ENCODE measurements around the gene CRYBG1. TPM values are rescaled to one million over a fixed set of nuclear protein-coding genes. Genes with fewer than 3 reads are reported as not detected.

Gene CRYBG1
- total RNA-seq, 1 donor from 2014 or later: 27.9 TPM

DNA sequence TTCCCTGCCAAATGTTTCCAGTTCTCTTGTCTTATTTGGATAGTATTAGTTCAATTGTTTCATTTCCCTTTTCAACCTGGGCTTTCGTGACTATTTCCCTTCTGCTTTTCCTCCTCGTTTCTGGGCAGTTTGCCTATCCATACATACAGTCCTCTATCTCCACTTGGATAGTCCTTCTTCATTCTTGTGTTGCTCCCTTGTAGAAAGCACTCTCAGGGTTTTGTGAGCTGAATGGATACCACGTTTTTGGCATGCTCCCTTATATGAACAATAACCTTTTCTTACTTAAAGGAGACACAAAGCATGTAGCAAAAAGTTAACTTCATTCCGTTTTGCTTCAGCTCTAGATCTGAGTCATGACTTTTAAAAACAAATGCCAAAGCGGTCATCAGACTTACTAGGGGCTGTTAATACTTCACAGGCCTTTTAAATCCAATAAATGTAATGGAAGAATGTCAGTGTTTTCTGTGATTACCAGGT lies 16.6 kb downstream of the CRYBG1 start:
- no peaks in the 10 kb centered on the region for H3K27me3 ChIP-seq (ENCODE audit: low read depth)
- DNase-seq (no peak), ATAC-seq (no peak)
- H3K4me3 ChIP-seq: no peak overlapping the region
- H3K36me3 ChIP-seq: no peaks in the 10 kb centered on the region
- H3K9me3 ChIP-seq: no peaks in the 10 kb centered on the region
- intact Hi-C loops (cut with DNase I): no loop called here
- no peak overlapping the region for H3K27ac ChIP-seq
- TF ChIP-seq, protein P1, sequence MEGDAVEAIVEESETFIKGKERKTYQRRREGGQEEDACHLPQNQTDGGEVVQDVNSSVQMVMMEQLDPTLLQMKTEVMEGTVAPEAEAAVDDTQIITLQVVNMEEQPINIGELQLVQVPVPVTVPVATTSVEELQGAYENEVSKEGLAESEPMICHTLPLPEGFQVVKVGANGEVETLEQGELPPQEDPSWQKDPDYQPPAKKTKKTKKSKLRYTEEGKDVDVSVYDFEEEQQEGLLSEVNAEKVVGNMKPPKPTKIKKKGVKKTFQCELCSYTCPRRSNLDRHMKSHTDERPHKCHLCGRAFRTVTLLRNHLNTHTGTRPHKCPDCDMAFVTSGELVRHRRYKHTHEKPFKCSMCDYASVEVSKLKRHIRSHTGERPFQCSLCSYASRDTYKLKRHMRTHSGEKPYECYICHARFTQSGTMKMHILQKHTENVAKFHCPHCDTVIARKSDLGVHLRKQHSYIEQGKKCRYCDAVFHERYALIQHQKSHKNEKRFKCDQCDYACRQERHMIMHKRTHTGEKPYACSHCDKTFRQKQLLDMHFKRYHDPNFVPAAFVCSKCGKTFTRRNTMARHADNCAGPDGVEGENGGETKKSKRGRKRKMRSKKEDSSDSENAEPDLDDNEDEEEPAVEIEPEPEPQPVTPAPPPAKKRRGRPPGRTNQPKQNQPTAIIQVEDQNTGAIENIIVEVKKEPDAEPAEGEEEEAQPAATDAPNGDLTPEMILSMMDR (IDR thresholded peaks at IDR 0.05): no peak
- H3K4me1 ChIP-seq: no peaks in the 10 kb centered on the region

DNA sequence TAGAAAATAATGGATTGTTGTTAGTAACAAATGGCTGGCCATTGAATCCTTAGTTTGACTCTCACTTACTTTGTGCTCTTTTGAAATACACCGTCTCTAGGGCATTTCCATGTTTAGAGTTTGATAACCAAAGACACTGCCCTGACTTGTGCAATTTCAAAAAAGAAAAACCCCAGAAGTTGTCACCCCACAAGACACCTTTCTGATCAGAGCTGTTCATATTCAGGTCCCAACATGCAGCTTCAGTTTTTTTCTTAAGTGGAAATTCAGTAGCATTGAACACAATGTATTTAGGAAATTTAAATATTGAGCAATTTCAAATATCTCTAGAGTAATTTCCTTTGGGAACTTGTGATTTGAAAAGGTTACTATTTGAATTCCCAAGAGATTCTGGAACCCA lies 19.4 kb downstream of the CRYBG1 start:
- H3K36me3 ChIP-seq: no peaks in the 10 kb centered on the region
- DNase-seq (no peak), ATAC-seq (no peak)
- no peak overlapping the region for H3K27ac ChIP-seq
- TF ChIP-seq, protein P1 (IDR thresholded peaks at IDR 0.05): no peak
- intact Hi-C loops (cut with DNase I): no loop called here
- H3K4me3 ChIP-seq: no peak overlapping the region
- no peaks in the 10 kb centered on the region for H3K4me1 ChIP-seq
- H3K27me3 ChIP-seq (ENCODE audit: low read depth): no peaks in the 10 kb centered on the region
- H3K9me3 ChIP-seq: no peaks in the 10 kb centered on the region

DNA sequence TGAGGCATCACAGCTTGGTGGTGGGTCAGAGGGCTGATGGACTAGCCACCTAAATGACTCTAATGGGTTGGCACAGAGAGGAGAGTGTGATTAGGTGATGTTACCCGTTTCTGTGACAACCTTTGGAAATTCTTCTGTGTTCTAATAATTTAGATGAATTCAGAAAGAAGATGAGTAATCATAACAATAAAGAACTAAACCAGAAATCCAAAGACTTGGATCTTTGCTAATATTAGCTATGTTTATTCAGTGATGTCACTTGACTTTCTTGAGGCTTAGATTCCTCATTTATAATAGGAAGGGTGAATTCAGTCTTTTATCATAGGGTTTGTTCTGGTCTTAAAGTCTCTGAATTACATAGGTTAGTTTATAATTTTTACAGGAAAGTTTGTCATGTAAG lies 19.9 kb downstream of the CRYBG1 start:
- Histone ChIP-seq H3K9me3 (no peaks in the 10 kb centered on the region), H3K4me1 (no peaks in the 10 kb centered on the region), H3K27me3 (ENCODE audit: low read depth) (no peaks in the 10 kb centered on the region), H3K27ac (no peak overlapping the region), H3K36me3 (no peaks in the 10 kb centered on the region), H3K4me3 (no peak overlapping the region)
- ATAC-seq (no peak), DNase-seq (no peak)
- TF ChIP-seq, protein P1 (IDR thresholded peaks at IDR 0.05): no peak
- intact Hi-C loops (cut with DNase I): no loop called here

DNA sequence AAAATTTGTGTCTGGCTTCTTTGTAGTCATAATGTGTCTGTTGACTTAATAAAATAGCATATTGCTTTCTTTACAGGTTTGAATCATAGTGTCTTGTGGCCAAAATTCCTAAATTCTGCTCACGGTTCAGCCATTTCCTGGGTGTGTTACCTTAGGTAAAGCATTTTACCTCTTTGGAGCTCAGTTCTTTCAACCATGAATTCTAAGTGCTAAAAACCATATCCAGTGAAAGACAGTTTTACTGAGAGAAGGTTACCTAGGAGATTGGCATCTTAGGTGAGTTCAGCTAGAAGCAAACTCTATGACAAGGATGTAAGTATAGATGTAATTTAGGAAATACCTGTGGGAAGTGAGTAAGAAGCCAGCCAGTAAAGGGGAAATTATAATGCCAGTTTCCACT lies 20.7 kb downstream of the CRYBG1 start:
- Histone ChIP-seq H3K36me3 (no peaks in the 10 kb centered on the region), H3K9me3 (no peaks in the 10 kb centered on the region), H3K27ac (no peak overlapping the region), H3K4me3 (no peak overlapping the region), H3K4me1 (no peaks in the 10 kb centered on the region), H3K27me3 (ENCODE audit: low read depth) (no peaks in the 10 kb centered on the region)
- no peak for DNase-seq
- intact Hi-C loops (cut with DNase I): no loop called here
- ATAC-seq: no peak
- TF ChIP-seq, protein P1 (IDR thresholded peaks at IDR 0.05): no peak

DNA sequence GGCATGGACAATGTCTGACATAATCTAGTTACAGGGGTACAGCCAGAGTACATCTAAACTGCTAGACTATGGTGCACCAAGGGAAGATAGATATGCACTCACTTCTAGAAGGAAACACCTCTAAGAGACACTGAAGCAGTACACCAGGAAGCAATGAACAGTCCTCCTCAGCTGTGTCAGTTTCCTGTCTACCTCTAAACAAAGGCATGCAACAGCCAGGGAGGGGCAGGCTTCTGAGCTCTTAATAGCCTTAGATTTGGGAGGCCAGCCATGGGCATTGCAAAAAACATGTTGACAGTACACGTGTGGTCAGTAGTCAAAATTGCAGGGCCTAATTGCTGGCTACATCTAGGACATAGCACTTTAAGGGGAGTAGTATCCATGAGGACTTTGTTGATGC lies 21.4 kb downstream of the CRYBG1 start:
- Histone ChIP-seq H3K4me3 (no peak overlapping the region), H3K9me3 (no peaks in the 10 kb centered on the region), H3K4me1 (no peaks in the 10 kb centered on the region), H3K36me3 (no peaks in the 10 kb centered on the region), H3K27ac (no peak overlapping the region), H3K27me3 (ENCODE audit: low read depth) (no peaks in the 10 kb centered on the region)
- ATAC-seq (peak in 1 of 2 donors; percentile 19), DNase-seq (no peak)
- TF ChIP-seq, protein P1 (IDR thresholded peaks at IDR 0.05): no peak
- intact Hi-C loops (cut with DNase I): no loop called here

DNA sequence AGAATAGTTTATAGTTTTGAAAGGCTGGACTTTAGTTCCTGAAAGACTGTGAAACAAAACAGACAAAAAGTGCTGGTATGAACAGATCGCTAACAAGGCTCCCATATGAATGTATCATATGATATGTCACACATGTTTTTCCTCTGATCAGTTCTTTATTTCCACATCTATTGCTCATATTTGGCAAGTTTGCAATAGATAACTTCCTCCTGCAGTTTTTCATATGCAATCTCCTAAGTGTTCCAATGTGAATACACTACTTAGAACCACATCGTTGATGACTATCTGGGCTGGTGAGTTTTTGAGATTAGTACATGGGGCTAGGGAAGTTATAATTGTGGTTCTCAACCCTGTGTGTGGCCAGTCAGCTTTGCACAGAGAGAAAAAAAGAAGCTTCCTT lies 23.1 kb downstream of the CRYBG1 start:
- TF ChIP-seq, protein P1 (IDR thresholded peaks at IDR 0.05): no peak
- H3K9me3 ChIP-seq: no peaks in the 10 kb centered on the region
- intact Hi-C loops (cut with DNase I): no loop called here
- no peaks in the 10 kb centered on the region for H3K27me3 ChIP-seq (ENCODE audit: low read depth)
- ATAC-seq (peak in 1 of 2 donors; percentile 75), DNase-seq (no peak)
- no peaks in the 10 kb centered on the region for H3K36me3 ChIP-seq
- H3K4me3 ChIP-seq: no peak overlapping the region
- H3K27ac ChIP-seq: no peak overlapping the region
- H3K4me1 ChIP-seq: no peaks in the 10 kb centered on the region

Data from lower lobe of right lung (tissue), 2 donors.